SK-N-SH treated with all-trans-retinoic acid at 6 μM for 48 hours (cell line): Measurements from ENCODE around the gene LIG1.

ENCODE experiments used
- ATAC-seq: fragments of 200-7000 bp; cut with Tn5 transposase; 3 replicates; pipeline ENCODE4 v1.9.1; 2020; ENCODE audit warnings: mild to moderate bottlenecking, moderate library complexity
- ARNTL ChIP-seq: fragments of 450-650 bp; formaldehyde crosslinking; IDR thresholded peaks from 2 replicates; pipeline ENCODE4 v1.5.0; 2020; ENCODE audit warnings: low read depth, mild to moderate bottlenecking, moderate library complexity, borderline replicate concordance
- BACH2 ChIP-seq: fragments of 250-450 bp; sonication (Bioruptor Pico); IDR thresholded peaks from 2 replicates; pipeline ENCODE4 v1.9.0; 2021; ENCODE audit warnings: mild to moderate bottlenecking, borderline replicate concordance
- CREB5 ChIP-seq: fragments of 250-450 bp; sonication (Bioruptor Pico); IDR thresholded peaks from 2 replicates; pipeline ENCODE4 v1.5.1; 2020; ENCODE audit warnings: low read depth, mild to moderate bottlenecking, moderate library complexity
- CSDC2 ChIP-seq: fragments of 250-450 bp; sonication (Bioruptor Pico); IDR thresholded peaks from 2 replicates; pipeline ENCODE4 v1.5.0; 2020; ENCODE audit warnings: mild to moderate bottlenecking, moderate library complexity
- CSRNP3 ChIP-seq: fragments of 250-450 bp; sonication (Bioruptor Pico); IDR thresholded peaks from 2 replicates; pipeline ENCODE4 v1.5.1; 2021; ENCODE audit warnings: mild to moderate bottlenecking, moderate library complexity
- ESRRG ChIP-seq: fragments of 250-450 bp; sonication (Bioruptor Pico); IDR thresholded peaks from 2 replicates; pipeline ENCODE4 v1.6.1; 2021; ENCODE audit warnings: mild to moderate bottlenecking
- GLIS3 ChIP-seq: fragments of 250-450 bp; sonication (Bioruptor Pico); IDR thresholded peaks from 2 replicates; pipeline ENCODE4 v1.5.0; 2020; ENCODE audit warnings: mild to moderate bottlenecking, moderate library complexity
- ISL1 ChIP-seq: fragments of 250-450 bp; sonication (Bioruptor Pico); IDR thresholded peaks from 2 replicates; pipeline ENCODE4 v2.1.2; 2022; ENCODE audit warnings: mild to moderate bottlenecking, moderate library complexity
- OSR1 ChIP-seq: fragments of 250-450 bp; sonication (Bioruptor Pico); IDR thresholded peaks from 2 replicates; pipeline ENCODE4 v1.8.0; 2022; ENCODE audit warnings: moderate library complexity, mild to moderate bottlenecking, inconsistent platforms
- PATZ1 ChIP-seq: fragments of 250-450 bp; sonication (Bioruptor Pico); IDR thresholded peaks from 2 replicates; pipeline ENCODE4 v1.8.0; 2020; ENCODE audit warnings: mild to moderate bottlenecking, moderate library complexity, borderline replicate concordance
- POU6F1 ChIP-seq: fragments of 250-450 bp; sonication (Bioruptor Pico); IDR thresholded peaks from 2 replicates; pipeline ENCODE4 v1.8.0; 2021; ENCODE audit warnings: low read depth, mild to moderate bottlenecking, moderate library complexity, borderline replicate concordance
- PPARA ChIP-seq: fragments of 250-450 bp; sonication (Bioruptor Pico); IDR thresholded peaks from 2 replicates; pipeline ENCODE4 v1.5.0; 2020; ENCODE audit warnings: mild to moderate bottlenecking, borderline replicate concordance
- RARB ChIP-seq: fragments of 250-450 bp; sonication (Bioruptor Pico); IDR thresholded peaks from 2 replicates; pipeline ENCODE4 v1.8.0; 2021; ENCODE audit warnings: mild to moderate bottlenecking, moderate library complexity
- SNAI2 ChIP-seq: fragments of 250-450 bp; sonication (Bioruptor Pico); IDR thresholded peaks from 2 replicates; pipeline ENCODE4 v1.5.0; 2020; ENCODE audit warnings: mild to moderate bottlenecking, moderate library complexity
- TCF4 ChIP-seq: fragments of 250-450 bp; sonication (Bioruptor Pico); IDR thresholded peaks from 2 replicates; pipeline ENCODE4 v1.8.0; 2021; ENCODE audit warnings: mild to moderate bottlenecking, moderate library complexity, borderline replicate concordance
- TOX ChIP-seq: fragments of 250-450 bp; sonication (Bioruptor Pico); IDR thresholded peaks from 2 replicates; pipeline ENCODE4 v1.8.0; 2021; ENCODE audit warnings: mild to moderate bottlenecking, moderate library complexity, borderline replicate concordance
- ZC3H10 ChIP-seq: fragments of 250-450 bp; sonication (Bioruptor Pico); IDR thresholded peaks from 2 replicates; pipeline ENCODE4 v1.5.1; 2021; ENCODE audit warnings: mild to moderate bottlenecking, moderate library complexity
- ZFP3 ChIP-seq: fragments of 250-450 bp; sonication (Bioruptor Pico); IDR thresholded peaks from 2 replicates; pipeline ENCODE4 v1.5.0; 2020; ENCODE audit warnings: mild to moderate bottlenecking, moderate library complexity
- ZFP30 ChIP-seq: fragments of 450-650 bp; formaldehyde crosslinking; IDR thresholded peaks from 2 replicates; pipeline ENCODE4 v1.5.0; 2022; ENCODE audit warnings: mild to moderate bottlenecking, moderate library complexity
- ZNF565 ChIP-seq: fragments of 450-650 bp; formaldehyde crosslinking; conservative IDR thresholded peaks from 2 replicates; pipeline ENCODE4 v1.5.0; 2020; ENCODE audit warnings: low read depth, mild to moderate bottlenecking, moderate library complexity
- ZNF70 ChIP-seq: fragments of 450-650 bp; formaldehyde crosslinking; IDR thresholded peaks from 2 replicates; pipeline ENCODE4 v1.5.0; 2020; ENCODE audit warnings: mild to moderate bottlenecking, moderate library complexity
- ZNF8 ChIP-seq: fragments of 450-650 bp; formaldehyde crosslinking; IDR thresholded peaks from 2 replicates; pipeline ENCODE4 v1.5.0; 2020; ENCODE audit warnings: mild to moderate bottlenecking, moderate library complexity

The LIG1 gene

GRCh38 chr19:48194041-48194843 is 24.1 kb upstream of the LIG1 start:
- TF ChIP-seq RARB (CRISPR knock-in tag) (no peak), ZNF70 (CRISPR knock-in tag) (no peak), BACH2 (no peak), ZFP3 (no peak), ZNF8 (CRISPR knock-in tag) (no peak), ISL1 (no peak), OSR1 (CRISPR knock-in tag) (no peak), GLIS3 (CRISPR knock-in tag) (no peak), TOX (no peak), ZNF565 (CRISPR knock-in tag) (no peak), ZC3H10 (CRISPR knock-in tag) (no peak)
- no peak for ATAC-seq

GRCh38 chr19:48192750-48193149 is 22.6 kb upstream of the LIG1 start:
- TF ChIP-seq CSDC2 (CRISPR knock-in tag) (no peak), ARNTL (CRISPR knock-in tag) (no peak), ZFP30 (CRISPR knock-in tag) (no peak), GLIS3 (CRISPR knock-in tag) (no peak), ZNF565 (CRISPR knock-in tag) (no peak), SNAI2 (CRISPR knock-in tag) (no peak), CSRNP3 (CRISPR knock-in tag) (no peak), ZFP3 (no peak), ESRRG (CRISPR knock-in tag) (no peak), RARB (CRISPR knock-in tag) (no peak), CREB5 (CRISPR knock-in tag) (no peak), ISL1 (no peak), BACH2 (no peak), PPARA (CRISPR knock-in tag) (no peak), OSR1 (CRISPR knock-in tag) (no peak), ZC3H10 (CRISPR knock-in tag) (no peak), ZNF8 (CRISPR knock-in tag) (no peak), POU6F1 (no peak), TCF4 (no peak)
- ATAC-seq: no peak

- ATAC-seq: no peak
- TF ChIP-seq CREB5 (CRISPR knock-in tag): no peak
Measured at GRCh38 chr19:48190885-48191284, 20.7 kb upstream of the LIG1 start.

GRCh38 chr19:48190288-48190884 is 20.2 kb upstream of the LIG1 start:
- TF ChIP-seq TCF4 (no peak), ESRRG (CRISPR knock-in tag) (no peak), ZNF70 (CRISPR knock-in tag) (no peak), PATZ1 (CRISPR knock-in tag) (no peak), RARB (CRISPR knock-in tag) (no peak), PPARA (CRISPR knock-in tag) (no peak), ARNTL (CRISPR knock-in tag) (no peak), ZFP30 (CRISPR knock-in tag) (no peak), ZC3H10 (CRISPR knock-in tag) (no peak), SNAI2 (CRISPR knock-in tag) (no peak), OSR1 (CRISPR knock-in tag) (no peak), ZNF565 (CRISPR knock-in tag) (no peak)
- no peak for ATAC-seq
